ENCODE measurements around the gene NHLRC4. TPM values are rescaled to one million over a fixed set of nuclear protein-coding genes. Genes with fewer than 3 reads are reported as not detected.

The NHLRC4 gene
- total and polyA plus RNA-seq, 2 of the 13 experiments (the other 11 are each of a cell fraction or from before 2014, with no cell fraction given): 0.40 to 0.59 TPM

DNA sequence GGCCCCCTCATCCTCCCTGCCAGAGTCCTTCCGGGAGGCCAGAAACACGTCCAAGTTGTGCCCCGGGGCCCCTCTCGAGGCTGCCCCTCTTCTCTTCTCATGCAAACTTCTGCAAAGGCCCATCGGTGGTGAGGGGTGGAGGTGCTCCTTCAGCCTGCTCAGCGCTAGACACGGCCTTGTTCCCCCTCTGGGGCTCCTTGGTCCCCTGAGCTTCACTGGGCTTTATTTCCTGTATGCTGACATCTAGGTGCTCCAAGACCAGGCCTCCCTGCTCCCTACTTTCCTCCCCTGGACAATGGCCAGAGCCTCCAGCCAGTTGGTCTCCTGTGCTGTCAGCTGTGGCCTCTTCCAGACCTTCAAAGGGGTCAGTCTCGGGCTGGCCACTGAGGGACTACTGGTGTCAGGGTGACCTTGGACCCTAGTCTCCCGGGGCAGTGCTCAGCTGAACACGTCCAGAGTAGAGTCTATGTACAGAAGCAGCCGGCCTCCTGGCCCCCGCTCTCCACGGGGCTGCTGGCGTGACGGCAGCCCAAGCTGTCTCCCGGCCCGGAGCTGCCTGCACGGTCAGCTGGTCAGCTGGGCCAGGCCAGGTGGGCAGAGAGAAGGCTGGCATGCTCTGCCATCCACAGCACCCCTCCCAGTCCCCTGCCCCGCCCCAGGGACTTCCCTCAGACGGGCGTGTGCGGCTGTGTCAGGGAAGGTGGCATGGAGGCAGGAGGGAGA lies 8.3 kb upstream of the NHLRC4 start (continued):
- TF ChIP-seq, protein P1, sequence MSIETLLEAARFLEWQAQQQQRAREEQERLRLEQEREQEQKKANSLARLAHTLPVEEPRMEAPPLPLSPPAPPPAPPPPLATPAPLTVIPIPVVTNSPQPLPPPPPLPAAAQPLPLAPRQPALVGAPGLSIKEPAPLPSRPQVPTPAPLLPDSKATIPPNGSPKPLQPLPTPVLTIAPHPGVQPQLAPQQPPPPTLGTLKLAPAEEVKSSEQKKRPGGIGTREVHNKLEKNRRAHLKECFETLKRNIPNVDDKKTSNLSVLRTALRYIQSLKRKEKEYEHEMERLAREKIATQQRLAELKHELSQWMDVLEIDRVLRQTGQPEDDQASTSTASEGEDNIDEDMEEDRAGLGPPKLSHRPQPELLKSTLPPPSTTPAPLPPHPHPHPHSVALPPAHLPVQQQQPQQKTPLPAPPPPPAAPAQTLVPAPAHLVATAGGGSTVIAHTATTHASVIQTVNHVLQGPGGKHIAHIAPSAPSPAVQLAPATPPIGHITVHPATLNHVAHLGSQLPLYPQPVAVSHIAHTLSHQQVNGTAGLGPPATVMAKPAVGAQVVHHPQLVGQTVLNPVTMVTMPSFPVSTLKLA (IDR thresholded peaks at IDR 0.05): no peak; the same call in 1 of the 2 replicates
- peak; percentile 91 for TF ChIP-seq ZBTB38 (CRISPR knock-in tag; IDR thresholded peaks at IDR 0.05)
- TF ChIP-seq, protein P2, sequence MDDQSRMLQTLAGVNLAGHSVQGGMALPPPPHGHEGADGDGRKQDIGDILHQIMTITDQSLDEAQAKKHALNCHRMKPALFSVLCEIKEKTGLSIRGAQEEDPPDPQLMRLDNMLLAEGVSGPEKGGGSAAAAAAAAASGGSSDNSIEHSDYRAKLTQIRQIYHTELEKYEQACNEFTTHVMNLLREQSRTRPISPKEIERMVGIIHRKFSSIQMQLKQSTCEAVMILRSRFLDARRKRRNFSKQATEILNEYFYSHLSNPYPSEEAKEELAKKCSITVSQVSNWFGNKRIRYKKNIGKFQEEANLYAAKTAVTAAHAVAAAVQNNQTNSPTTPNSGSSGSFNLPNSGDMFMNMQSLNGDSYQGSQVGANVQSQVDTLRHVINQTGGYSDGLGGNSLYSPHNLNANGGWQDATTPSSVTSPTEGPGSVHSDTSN (CRISPR knock-in tag; IDR thresholded peaks at IDR 0.05; ENCODE audit: borderline replicate concordance): no peak
- no peak for TF ChIP-seq CENPX (CRISPR knock-in tag; IDR thresholded peaks at IDR 0.05)
- no peak for TF ChIP-seq ISL2 (CRISPR knock-in tag; IDR thresholded peaks at IDR 0.05)
- peak; percentile 47; the same call in 1 of the 2 replicates for TF ChIP-seq ZBTB20 (CRISPR knock-in tag; IDR thresholded peaks at IDR 0.05; ENCODE audit: borderline replicate concordance, low read depth)
- no peak for TF ChIP-seq SRSF9 (IDR thresholded peaks at IDR 0.05; ENCODE audit: borderline replicate concordance, insufficient read depth, low read depth, low read length, poor library complexity, severe bottlenecking)
- peak; percentile 95 for TF ChIP-seq HDAC1 (CRISPR knock-in tag; IDR thresholded peaks at IDR 0.05)
- TF ChIP-seq, protein P3, sequence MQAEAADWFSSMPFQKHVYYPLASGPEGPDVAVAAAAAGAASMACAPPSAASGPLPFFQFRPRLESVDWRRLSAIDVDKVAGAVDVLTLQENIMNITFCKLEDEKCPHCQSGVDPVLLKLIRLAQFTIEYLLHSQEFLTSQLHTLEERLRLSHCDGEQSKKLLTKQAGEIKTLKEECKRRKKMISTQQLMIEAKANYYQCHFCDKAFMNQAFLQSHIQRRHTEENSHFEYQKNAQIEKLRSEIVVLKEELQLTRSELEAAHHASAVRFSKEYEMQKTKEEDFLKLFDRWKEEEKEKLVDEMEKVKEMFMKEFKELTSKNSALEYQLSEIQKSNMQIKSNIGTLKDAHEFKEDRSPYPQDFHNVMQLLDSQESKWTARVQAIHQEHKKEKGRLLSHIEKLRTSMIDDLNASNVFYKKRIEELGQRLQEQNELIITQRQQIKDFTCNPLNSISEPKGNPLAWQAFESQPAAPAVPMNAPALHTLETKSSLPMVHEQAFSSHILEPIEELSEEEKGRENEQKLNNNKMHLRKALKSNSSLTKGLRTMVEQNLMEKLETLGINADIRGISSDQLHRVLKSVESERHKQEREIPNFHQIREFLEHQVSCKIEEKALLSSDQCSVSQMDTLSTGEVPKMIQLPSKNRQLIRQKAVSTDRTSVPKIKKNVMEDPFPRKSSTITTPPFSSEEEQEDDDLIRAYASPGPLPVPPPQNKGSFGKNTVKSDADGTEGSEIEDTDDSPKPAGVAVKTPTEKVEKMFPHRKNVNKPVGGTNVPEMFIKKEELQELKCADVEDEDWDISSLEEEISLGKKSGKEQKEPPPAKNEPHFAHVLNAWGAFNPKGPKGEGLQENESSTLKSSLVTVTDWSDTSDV (CRISPR knock-in tag; IDR thresholded peaks at IDR 0.05): no peak
- TF ChIP-seq BORCS8-MEF2B (CRISPR knock-in tag; IDR thresholded peaks at IDR 0.05): peak; percentile 69; the same call in 1 of the 2 replicates
- no peak for TF ChIP-seq TERF1 (CRISPR knock-in tag; IDR thresholded peaks at IDR 0.05)
- no peak for TF ChIP-seq IRX3 (CRISPR knock-in tag; IDR thresholded peaks at IDR 0.05; ENCODE audit: borderline replicate concordance, low read depth)
- TF ChIP-seq ZFP82 (CRISPR knock-in tag; IDR thresholded peaks at IDR 0.05; ENCODE audit: borderline replicate concordance): no peak
- TF ChIP-seq ETV6 (CRISPR knock-in tag; conservative IDR thresholded peaks at IDR 0.05): no peak
- peak; percentile 22; the same call in 1 of the 2 replicates for TF ChIP-seq ZSCAN9 (CRISPR knock-in tag; IDR thresholded peaks at IDR 0.05; ENCODE audit: borderline replicate concordance)
- TF ChIP-seq ARID4A (CRISPR knock-in tag; IDR thresholded peaks at IDR 0.05; ENCODE audit: borderline replicate concordance): peak; percentile 95
- TF ChIP-seq ZNF317 (CRISPR knock-in tag; IDR thresholded peaks at IDR 0.05): peak; percentile 68; the same call in 1 of the 2 replicates
